HUES6 (cell line): ENCODE measurements around the gene EPPIN.

Experiments
- H3K27ac ChIP-seq: 2 replicates; pipeline ENCODE4 v1.7.0; 2013; ENCODE audit warnings: low read depth, mild to moderate bottlenecking, low read length, inconsistent platforms
- H3K27me3 ChIP-seq: 2 replicates; pipeline ENCODE4 v1.6.1; 2013; ENCODE audit warnings: low read length; ENCODE audit not compliant: control insufficient read depth, insufficient read depth
- H3K36me3 ChIP-seq: 2 replicates; pipeline ENCODE4 v1.6.1; 2013; ENCODE audit warnings: low read length; ENCODE audit not compliant: control insufficient read depth, insufficient read depth
- H3K4me1 ChIP-seq: 2 replicates; pipeline ENCODE4 v1.6.1; 2013; ENCODE audit warnings: low read length; ENCODE audit not compliant: control insufficient read depth, insufficient read depth
- H3K4me3 ChIP-seq: 2 replicates; pipeline ENCODE4 v1.5.1; 2013; ENCODE audit warnings: low read depth, low read length
- H3K9ac ChIP-seq: one replicate; pipeline ENCODE4 v1.6.1; 2013; ENCODE audit warnings: mild to moderate bottlenecking, low read length
- H3K9me3 ChIP-seq: 2 replicates; pipeline ENCODE4 v1.6.1; 2013; ENCODE audit warnings: low read depth, low read length; ENCODE audit not compliant: control insufficient read depth, insufficient read depth

Gene EPPIN

DNA sequence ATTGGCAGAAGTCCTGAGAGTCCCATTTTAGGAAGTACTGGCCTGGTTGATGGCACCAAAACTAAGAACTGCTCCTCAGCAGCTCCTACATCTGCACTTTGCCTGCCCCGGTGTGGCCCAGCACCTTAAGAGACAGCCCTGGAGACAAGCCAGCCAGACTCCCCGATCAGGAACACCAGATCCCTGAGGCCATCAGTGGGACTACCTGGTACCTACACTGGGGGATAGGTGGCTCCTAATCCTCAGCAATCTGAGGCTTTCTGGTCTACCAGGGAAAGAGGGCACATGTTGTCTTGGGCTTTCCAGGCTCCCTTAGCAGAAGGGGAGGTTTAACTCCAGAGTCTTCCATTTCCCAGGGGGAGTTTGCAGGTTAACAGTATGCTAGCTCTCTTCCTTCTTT, 7.8 kb downstream of the EPPIN start, which contains the start of gene WFDC6:
WFDC6 (minus strand) TSS at position 101 of the 400 bp plus-strand sequence; CDS start at position 26, 75 bp downstream.
- H3K36me3 ChIP-seq, result no peaks in the 10 kb centered on the region
- no peaks in the 10 kb centered on the region for H3K9me3 ChIP-seq
- H3K27me3 ChIP-seq, result peaks cover 15% of the 10 kb centered on the region; the same call in 1 of the 2 replicates
- H3K4me3 ChIP-seq, result no peak within 1 kb of the TSS
- H3K27ac ChIP-seq, result no peak within 1 kb of the TSS
- H3K4me1 ChIP-seq, result 0 out of 2 replicates have a peak, but pooled peaks cover 8% of the 10 kb centered on the region
- H3K9ac ChIP-seq, result no peak within 1 kb of the TSS

DNA sequence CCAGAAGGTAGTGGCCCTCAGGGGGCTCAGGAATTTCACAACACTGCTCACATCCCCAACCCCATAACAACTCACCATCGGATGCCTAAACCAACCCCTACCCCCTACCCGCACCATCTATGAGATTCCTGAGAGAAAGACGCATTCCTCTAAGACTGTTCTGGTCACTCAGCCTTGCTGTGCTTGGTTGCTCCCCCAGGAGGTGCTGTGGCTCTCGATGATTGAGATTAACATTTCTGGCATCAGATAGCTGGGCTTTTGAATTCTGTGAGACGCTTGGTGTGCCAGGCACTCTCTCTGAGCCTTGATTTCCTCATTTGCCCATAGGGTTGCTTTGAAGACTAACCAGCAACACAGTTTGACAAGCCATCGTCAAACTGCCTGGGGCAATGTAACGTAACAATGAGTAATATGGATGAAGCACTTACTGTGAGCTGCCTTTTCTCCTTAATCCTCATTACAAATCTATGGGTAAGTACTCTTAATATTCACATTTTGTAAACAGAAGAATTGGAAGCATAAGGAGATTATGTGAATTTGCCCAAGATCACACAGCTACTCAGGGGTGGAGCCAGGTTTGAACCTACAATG, 8.9 kb downstream of the EPPIN start:
- H3K9ac ChIP-seq, result no peak overlapping the region
- peaks cover 12% of the 10 kb centered on the region; the same call in 1 of the 2 replicates for H3K27me3 ChIP-seq
- H3K4me1 ChIP-seq, result 0 out of 2 replicates have a peak, but pooled peaks cover 8% of the 10 kb centered on the region
- no peaks in the 10 kb centered on the region for H3K36me3 ChIP-seq
- H3K4me3 ChIP-seq, result no peak overlapping the region
- H3K27ac ChIP-seq, result no peak overlapping the region
- no peaks in the 10 kb centered on the region for H3K9me3 ChIP-seq

DNA sequence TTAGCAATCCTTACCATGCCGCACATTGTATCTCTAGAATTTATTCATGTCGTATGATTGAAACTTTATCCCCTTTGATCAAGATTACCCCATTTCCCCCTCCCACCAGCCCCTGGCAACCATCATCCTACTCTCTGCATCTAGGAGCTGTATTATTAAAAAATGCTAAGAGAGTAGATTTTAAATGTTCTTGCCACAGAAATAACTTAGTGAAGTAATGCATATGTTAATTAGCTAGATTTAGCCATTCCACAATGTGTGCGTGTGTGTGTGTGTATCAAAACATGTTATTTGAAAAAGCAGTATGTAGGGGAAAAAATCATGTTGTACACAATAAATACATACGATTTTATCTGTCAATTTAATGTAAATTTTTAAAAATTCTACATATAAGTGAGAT, 19.9 kb downstream of the EPPIN start:
- Histone ChIP-seq H3K9ac (no peak overlapping the region), H3K4me1 (no peaks in the 10 kb centered on the region), H3K4me3 (no peak overlapping the region), H3K36me3 (no peaks in the 10 kb centered on the region), H3K27me3 (peaks cover 39% of the 10 kb centered on the region), H3K9me3 (no peaks in the 10 kb centered on the region), H3K27ac (no peak overlapping the region)

DNA sequence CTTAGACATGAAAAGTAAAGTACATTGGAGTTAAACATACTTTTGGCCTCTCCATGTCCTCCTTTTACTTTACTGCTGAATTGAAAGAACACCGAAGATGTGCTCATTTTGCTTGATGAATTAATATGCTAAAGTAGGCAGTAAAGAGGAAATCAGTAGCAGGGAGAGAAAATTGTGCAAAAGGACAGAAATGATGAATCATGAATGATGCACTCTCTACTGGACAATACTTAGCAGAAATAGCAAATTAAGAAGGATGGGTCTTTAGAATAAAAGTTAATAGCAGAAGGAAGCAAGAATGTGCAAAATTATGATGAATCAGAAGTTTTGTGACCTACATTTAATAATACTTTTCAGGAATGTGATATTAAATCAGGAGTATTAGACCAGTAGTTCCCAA, 23.4 kb downstream of the EPPIN start:
- Histone ChIP-seq H3K4me1 (no peaks in the 10 kb centered on the region), H3K4me3 (no peak overlapping the region), H3K9me3 (no peaks in the 10 kb centered on the region), H3K36me3 (no peaks in the 10 kb centered on the region), H3K27me3 (peaks cover 45% of the 10 kb centered on the region), H3K9ac (no peak overlapping the region), H3K27ac (no peak overlapping the region)

DNA sequence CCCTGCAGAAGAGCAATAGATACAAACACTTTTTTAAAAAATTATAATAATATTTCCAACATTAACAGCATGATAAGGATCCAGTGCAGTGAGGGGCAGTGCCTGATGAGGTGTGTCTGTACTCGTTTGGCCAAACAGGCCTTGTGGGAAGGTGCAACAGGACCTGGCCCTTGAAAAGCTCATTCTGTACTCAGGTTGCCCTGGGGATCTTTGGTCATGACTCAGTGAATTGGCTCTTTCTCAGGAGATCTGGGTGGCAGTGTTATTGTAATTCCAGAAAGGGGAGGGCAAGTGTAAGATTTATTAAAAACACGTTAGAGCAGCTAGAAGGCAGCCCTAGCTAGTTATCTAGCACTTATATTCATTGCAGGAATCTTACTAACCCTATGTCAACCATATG, 28.9 kb downstream of the EPPIN start:
- no peaks in the 10 kb centered on the region for H3K36me3 ChIP-seq
- no peak overlapping the region for H3K4me3 ChIP-seq
- H3K4me1 ChIP-seq, result no peaks in the 10 kb centered on the region
- no peak overlapping the region for H3K9ac ChIP-seq
- peaks cover 22% of the 10 kb centered on the region for H3K27me3 ChIP-seq
- H3K27ac ChIP-seq, result no peak overlapping the region
- no peaks in the 10 kb centered on the region for H3K9me3 ChIP-seq

DNA sequence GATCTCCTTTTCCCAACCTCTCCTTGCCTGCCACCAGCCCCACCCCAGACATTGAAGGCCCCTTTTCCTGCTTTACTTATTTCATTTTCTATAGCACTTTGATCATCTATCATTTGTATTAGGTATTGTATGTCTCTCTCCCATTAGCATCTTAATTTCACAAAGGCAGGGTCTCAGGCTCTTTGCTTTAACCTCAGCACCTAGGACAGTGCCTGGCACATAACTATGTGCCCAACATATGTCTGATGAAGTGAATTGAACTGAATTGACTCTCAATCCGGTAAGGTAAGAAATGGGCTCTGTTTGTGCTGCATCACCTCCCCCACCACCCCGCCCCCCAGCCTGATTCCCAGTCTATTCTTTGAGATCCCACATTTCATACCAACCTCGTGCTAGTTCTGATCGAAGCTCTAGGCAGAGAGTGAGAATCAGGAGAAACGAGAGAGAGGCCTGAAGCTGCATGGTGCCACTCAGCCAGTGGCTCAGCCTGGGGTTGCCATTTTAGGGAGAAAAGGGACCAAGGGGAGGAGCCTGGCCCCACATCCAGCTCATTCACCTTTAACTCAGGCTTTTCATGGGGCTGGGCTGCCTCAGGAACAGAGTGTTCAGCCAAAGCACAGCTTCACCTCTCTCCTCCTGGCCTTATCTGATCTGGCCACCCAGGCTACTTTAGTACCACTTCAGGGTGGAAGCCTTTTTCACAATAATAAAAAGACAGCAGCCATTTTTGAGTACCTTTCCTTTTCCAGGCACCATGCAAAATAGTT, 31.9 kb downstream of the EPPIN start, which contains the start of gene SPINT3:
SPINT3 (minus strand) TSS at position 476 of the 767 bp plus-strand sequence; CDS start at position 462, 14 bp downstream.
- H3K36me3 ChIP-seq, result no peaks in the 10 kb centered on the region
- no peak within 1 kb of the TSS for H3K4me3 ChIP-seq
- H3K4me1 ChIP-seq, result no peaks in the 10 kb centered on the region
- H3K9me3 ChIP-seq, result no peaks in the 10 kb centered on the region
- H3K27me3 ChIP-seq, result peaks cover 20% of the 10 kb centered on the region; the same call in 1 of the 2 replicates
- no peak within 1 kb of the TSS for H3K27ac ChIP-seq
- H3K9ac ChIP-seq, result no peak within 1 kb of the TSS

DNA sequence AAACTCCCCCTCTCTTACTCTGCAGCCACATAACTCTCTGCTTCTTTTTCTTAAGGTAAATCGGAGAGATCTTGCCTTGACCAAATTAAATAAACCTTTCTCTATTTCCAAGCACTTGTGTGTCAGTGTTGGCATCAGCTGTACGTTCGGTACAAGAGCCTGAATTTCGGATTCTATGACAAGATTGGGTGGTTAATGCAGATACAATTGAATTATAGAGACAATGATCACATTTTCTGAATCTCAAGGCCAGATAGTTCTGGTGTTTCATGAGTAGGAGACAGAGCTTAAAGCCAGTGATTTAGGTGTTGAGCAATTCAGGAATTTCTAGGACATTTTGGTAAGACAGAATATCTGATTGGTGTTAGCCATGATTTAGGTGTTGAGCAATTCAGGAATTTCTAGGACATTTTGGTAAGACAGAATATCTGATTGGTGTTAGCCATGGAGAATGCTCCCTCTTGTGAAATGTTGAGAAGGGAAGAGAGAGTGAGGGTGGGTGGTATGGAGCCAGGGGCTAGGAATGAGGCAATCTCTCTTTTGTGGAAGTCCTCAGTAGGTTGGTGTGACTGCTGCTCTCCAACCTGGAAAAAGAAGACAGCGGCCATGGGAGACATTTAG, 36.8 kb downstream of the EPPIN start:
- H3K27me3 ChIP-seq, result peaks cover 20% of the 10 kb centered on the region; the same call in 1 of the 2 replicates
- H3K4me1 ChIP-seq, result no peaks in the 10 kb centered on the region
- no peak overlapping the region for H3K4me3 ChIP-seq
- no peak overlapping the region for H3K9ac ChIP-seq
- H3K9me3 ChIP-seq, result no peaks in the 10 kb centered on the region
- H3K27ac ChIP-seq, result no peak overlapping the region
- no peaks in the 10 kb centered on the region for H3K36me3 ChIP-seq

DNA sequence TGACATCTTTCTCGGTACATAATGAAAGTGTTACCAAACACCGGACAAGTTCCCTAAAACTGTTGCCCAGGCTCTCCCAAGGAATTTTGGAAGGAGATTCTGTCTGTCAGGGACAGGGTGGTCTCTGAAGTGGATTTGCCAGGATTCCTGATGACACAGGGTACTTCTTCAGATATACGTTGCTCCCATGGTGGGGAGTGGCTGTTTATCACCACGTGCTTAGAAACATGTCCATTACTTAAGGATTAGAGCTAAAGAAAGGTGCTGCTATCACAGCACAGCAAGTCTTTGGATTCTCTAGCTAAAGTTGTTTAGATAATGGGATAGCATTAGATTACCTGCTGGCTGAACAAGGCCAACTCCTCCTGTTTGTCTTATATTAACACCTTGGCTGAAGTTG, 38.1 kb downstream of the EPPIN start:
- H3K27ac ChIP-seq, result no peak overlapping the region
- H3K36me3 ChIP-seq, result no peaks in the 10 kb centered on the region
- no peaks in the 10 kb centered on the region for H3K9me3 ChIP-seq
- H3K4me1 ChIP-seq, result no peaks in the 10 kb centered on the region
- H3K27me3 ChIP-seq, result peaks cover 23% of the 10 kb centered on the region; the same call in 1 of the 2 replicates
- H3K4me3 ChIP-seq, result no peak overlapping the region
- H3K9ac ChIP-seq, result no peak overlapping the region

DNA sequence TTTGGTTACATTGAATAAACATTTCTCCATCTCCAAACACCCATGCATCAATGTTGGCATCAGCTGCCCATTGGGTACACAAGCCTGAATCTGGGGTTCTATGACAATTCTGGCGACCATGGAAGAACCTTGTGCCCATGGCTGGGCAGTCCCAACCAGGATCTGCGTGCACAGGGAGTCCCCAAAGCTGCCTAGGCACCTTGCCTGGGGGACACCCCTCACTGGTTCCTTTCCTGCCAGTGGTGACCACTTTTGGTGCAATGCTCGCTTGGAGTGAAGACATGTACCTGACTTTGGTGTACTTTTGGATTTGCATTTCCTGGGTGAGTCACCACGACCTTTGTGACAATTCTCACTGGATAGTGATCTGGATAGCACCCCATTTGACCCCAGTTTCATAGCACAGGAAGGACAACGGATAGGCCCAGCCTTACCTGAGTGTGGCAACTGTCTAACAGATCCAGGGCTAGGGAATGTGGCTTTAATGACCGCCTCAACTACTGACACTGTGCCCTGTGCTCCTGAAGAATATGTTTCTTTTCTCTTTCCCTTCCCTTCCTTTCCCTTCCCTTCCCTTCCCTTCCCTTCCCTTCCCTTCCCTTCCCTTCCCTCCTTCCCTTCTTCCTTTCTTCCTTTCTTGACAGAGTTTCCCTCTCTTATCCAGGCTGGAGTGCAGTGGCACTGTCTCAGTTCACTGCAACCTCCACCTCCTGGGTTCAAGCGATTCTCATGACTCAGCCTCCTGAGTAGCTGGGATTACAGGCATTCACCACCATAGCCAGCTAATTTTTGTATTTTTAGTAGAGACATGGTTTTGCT, 38.9 kb downstream of the EPPIN start:
- Histone ChIP-seq H3K4me3 (no peak overlapping the region), H3K4me1 (no peaks in the 10 kb centered on the region), H3K27me3 (peaks cover 16% of the 10 kb centered on the region; the same call in 1 of the 2 replicates), H3K9ac (no peak overlapping the region), H3K27ac (no peak overlapping the region), H3K9me3 (no peaks in the 10 kb centered on the region), H3K36me3 (no peaks in the 10 kb centered on the region)

DNA sequence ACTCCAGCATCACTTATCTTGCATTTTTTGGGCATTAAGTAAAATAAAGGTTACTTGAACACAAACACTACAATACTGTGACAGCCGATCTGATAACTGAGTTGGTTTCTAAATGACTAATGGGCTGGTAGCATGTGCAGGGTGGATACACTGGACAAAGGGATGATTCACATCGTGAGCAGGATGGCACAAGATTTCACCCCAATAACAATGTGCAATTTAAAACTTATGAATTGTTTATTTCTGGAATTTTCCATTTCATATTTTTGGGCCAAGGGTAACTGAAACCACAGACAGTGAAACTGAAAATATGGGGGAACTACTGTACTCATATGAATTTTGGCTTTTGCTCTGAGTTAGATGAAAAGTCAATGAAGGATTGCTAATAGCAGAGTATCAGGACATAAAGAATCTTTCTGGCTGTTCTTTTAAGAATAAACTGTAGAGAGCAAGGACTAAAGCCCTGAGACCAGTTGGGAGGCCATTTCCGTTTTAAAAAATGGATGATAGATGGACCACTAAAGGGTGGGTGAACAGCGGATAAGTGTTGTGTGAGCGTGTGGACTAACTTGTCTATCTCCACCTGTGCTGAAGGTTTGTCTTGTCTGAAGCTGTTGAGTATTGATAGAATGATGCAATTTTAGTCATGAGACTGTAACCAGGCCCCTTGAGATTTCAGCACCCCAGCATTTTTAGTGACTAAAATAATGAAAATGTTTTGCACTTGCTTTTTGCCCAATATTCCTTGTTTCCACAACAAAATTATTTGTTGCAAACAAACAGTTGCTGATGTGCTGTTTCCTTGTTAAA, 40.0 kb downstream of the EPPIN start:
- Histone ChIP-seq H3K36me3 (no peaks in the 10 kb centered on the region), H3K9ac (no peak overlapping the region), H3K4me1 (no peaks in the 10 kb centered on the region), H3K27me3 (peaks cover 8% of the 10 kb centered on the region; the same call in 1 of the 2 replicates), H3K9me3 (no peaks in the 10 kb centered on the region), H3K27ac (no peak overlapping the region), H3K4me3 (no peak overlapping the region)
